ENCODE results near the gene LMNTD2. TPM values are rescaled to one million over a fixed set of nuclear protein-coding genes. Genes with fewer than 3 reads are reported as not detected.

The LMNTD2 gene
- total and polyA plus RNA-seq, 2 of the 13 experiments (the other 11 are each of a cell fraction or from before 2014, with no cell fraction given), result 1.1 to 3.1 TPM

DNA sequence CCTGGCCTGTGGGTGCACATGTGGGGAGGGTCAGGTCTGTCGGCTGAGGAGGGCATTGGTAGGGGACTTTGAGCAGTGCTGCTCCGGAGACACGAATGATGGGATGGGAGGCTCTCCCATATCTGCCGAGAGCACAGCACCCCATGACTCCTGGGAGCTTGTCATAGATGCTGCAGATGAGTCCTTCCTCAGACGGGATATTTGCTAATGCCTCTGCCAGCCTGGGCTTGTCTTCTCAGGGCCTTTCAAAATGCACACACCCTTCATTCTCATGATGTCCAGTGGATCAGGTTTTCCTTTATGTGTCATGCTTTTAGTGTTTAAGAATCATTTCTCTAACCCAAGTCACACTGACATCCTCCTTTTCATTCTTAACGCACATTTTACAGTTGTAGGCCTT lies 45.4 kb downstream of the LMNTD2 start (continued):
- TF ChIP-seq CEBPB (IDR thresholded peaks at IDR 0.05; ENCODE audit: borderline replicate concordance, low read depth, low read length), result no peak
- TF ChIP-seq, protein P1, sequence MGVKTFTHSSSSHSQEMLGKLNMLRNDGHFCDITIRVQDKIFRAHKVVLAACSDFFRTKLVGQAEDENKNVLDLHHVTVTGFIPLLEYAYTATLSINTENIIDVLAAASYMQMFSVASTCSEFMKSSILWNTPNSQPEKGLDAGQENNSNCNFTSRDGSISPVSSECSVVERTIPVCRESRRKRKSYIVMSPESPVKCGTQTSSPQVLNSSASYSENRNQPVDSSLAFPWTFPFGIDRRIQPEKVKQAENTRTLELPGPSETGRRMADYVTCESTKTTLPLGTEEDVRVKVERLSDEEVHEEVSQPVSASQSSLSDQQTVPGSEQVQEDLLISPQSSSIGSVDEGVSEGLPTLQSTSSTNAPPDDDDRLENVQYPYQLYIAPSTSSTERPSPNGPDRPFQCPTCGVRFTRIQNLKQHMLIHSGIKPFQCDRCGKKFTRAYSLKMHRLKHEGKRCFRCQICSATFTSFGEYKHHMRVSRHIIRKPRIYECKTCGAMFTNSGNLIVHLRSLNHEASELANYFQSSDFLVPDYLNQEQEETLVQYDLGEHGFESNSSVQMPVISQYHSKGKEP (CRISPR knock-in tag; IDR thresholded peaks at IDR 0.05), result no peak

DNA sequence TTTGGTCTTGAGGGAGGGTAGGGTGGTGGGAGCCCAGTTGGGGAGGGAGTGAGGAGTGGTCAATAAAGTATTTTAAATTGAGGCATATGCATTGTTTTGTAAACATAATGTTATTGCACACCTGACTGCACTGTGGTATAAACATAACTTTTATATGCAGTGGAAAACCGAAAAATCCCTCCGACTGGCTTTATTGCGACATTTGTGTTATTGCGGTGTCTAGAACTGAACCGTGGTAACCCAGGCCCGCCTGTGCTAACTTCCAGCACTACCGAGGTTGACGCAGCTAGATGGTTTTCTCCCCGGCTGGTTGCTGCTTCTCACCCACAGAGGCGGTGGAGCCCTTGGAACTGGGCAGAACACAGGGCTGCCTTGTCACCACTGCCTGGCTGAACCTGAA lies 45.9 kb downstream of the LMNTD2 start:
- FAIRE-seq (no peak), ATAC-seq (no peak), DNase-seq (ENCODE audit: low spot score) (no peak)
- Histone ChIP-seq H3K4me1 (ENCODE audit: insufficient read depth, low read length) (peaks cover 13% of the 10 kb centered on the region), H2AFZ (ENCODE audit: low read length) (no peak overlapping the region), H3K4me3 (replicated peaks in 1 of 3; ENCODE audit: insufficient read depth in 1 of 3, low read depth in 2 of 3, low read length in 3 of 3) (no peak overlapping the region), H3K36me3 (replicated peaks in 1 of 2; ENCODE audit: control insufficient read depth in 1 of 2, insufficient read depth in 2 of 2, low read length in 2 of 2) (peaks cover 2 to 5% of the 10 kb centered on the region in 2 experiments; a peak in 1 of 5 replicates), H3K27ac (ENCODE audit: extremely low read length, insufficient read depth, low read length) (no peak overlapping the region), H3K4me2 (ENCODE audit: low read depth, low read length) (no peak overlapping the region), H4K20me1 (ENCODE audit: insufficient read depth, low read length) (no peaks in the 10 kb centered on the region), H3K9ac (ENCODE audit: insufficient read depth, low read depth, low read length) (no peak overlapping the region), H3K27me3 (ENCODE audit: control insufficient read depth in 1 of 2, insufficient read depth in 2 of 2, low read length in 2 of 2) (no peaks in the 10 kb centered on the region), H3K79me2 (ENCODE audit: insufficient read depth, low read length) (no peaks in the 10 kb centered on the region), H3K9me3 (ENCODE audit: low read length) (no peaks in the 10 kb centered on the region)
- POLR2A ChIA-PET, result no interaction called here
- 93% methylated on average over 6 of the region's 10 CpGs for WGBS (ENCODE audit: low lambda C conversion rate)
- TF ChIP-seq CEBPB (IDR thresholded peaks at IDR 0.05; ENCODE audit: borderline replicate concordance, low read depth, low read length) (peak; percentile 73), ZNF616 (CRISPR knock-in tag; IDR thresholded peaks at IDR 0.05; ENCODE audit: low read depth) (no peak)
- BruUV-seq (replicated peaks), result no TSS peak
- CTCF ChIA-PET (ENCODE audit: low intra/inter-chr PET ratio, low total read pairs), result no interaction called here
- in situ Hi-C loops (cut with HindIII; ENCODE audit: extremely low pct_ligation_motif_present, low pct_unique_long_range_greater_than_20kb) (no loop called here), intact Hi-C loops (cut with micrococcal nuclease; ENCODE audit: unreplicated experiment) (loop anchor here (1.0 kb wide), 1 partner anchor 8 kb away; no protein-coding TSS in a partner anchor)

All from HepG2 (cell line).